NCI-H748 treated with DMSO at 0.1 percent for 48 hours (cell line): ENCODE results near the gene AHRR.
A peak's percentile ranks its signal among the peaks of the same experiment; 100 is the strongest.
"Not testable (repeated sequence)": the region's sequence is repeated elsewhere in the genome, so short reads cannot be mapped to it uniquely, and the experiment has no call there.

Source experiments
- DNase-seq: peaks from one replicate; lab custom pipeline; 2025; lab: John Stamatoyannopoulos, UW

AHRR gene

DNA sequence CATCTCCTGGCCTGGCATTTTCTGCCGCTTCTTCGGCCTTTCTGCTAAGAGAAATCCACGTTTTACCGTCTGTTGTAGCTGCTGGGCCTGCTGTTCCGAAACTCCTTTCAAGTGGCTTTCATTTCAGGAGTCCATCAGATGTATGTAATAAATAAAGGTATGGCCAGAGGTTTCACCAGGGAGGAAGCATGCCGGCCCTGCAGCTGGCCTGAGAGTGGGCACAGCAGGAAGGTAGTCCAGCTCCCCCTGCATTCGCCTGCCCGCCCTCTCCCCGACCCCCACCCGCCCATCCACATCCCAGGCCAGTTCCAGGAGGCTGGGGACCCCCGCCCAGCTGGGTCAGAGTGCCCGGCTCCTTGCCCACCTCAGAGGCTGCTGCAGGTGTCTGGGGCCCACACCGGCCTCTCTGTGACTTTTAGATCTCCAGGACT lies 75.0 kb downstream of the AHRR start:
- DNase-seq, result no peak

DNA sequence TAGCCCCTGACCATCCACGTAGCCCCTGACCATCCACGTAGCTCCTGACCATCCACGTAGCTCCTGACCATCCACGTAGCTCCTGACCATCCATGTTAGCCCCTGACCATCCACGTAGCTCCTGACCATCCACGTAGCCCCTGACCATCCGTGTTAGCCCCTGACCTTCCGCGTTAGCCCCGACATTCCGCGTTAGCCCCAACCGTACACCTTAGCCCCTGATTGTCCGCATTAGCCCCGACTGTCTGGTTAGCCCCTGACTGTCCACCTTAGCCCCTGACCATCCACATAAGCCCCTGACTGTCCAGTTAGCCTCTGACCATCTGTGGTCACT lies 76.6 kb downstream of the AHRR start:
- DNase-seq, result not testable (repeated sequence)

DNA sequence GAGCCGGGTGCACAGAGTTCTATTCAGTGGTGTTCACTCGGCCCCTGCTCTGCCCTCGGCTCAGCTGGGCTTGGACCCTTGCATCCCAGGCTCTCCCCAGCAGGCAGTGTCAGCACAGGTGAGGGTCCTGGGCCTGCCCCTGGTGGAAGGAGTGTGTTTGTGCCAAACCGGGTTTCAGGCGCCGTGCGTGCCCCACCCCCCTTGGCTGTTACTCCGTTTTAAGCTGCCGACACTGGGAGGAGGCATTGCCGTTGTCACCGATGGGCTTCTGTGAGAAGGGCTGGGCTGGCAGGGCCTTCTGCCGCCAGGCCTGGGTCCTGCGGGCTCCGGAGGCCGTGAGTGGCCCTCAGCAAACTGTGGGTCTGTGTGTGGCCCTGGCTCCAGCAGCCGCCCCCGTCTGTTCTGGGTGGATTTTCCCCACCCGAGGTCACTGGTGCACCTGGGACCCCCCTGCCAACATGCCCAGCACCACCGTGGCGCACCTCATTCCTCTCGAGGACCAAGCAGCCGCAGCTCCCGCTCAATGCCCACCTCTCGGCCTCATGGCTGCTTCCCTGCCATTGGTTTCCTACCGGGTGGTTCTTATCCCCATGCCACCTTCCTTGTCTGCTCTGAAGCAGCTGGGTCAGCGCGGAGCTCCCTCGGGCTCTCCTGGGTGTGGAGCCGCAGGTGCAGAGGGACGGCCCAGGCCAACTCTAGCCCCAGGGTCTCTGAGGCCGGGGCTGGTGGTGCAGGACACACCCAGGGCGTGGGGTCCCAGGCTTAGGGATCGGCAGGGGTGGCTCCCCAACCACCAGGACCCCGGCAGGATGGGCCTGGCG lies 77.2 kb downstream of the AHRR start:
- no peak for DNase-seq

DNA sequence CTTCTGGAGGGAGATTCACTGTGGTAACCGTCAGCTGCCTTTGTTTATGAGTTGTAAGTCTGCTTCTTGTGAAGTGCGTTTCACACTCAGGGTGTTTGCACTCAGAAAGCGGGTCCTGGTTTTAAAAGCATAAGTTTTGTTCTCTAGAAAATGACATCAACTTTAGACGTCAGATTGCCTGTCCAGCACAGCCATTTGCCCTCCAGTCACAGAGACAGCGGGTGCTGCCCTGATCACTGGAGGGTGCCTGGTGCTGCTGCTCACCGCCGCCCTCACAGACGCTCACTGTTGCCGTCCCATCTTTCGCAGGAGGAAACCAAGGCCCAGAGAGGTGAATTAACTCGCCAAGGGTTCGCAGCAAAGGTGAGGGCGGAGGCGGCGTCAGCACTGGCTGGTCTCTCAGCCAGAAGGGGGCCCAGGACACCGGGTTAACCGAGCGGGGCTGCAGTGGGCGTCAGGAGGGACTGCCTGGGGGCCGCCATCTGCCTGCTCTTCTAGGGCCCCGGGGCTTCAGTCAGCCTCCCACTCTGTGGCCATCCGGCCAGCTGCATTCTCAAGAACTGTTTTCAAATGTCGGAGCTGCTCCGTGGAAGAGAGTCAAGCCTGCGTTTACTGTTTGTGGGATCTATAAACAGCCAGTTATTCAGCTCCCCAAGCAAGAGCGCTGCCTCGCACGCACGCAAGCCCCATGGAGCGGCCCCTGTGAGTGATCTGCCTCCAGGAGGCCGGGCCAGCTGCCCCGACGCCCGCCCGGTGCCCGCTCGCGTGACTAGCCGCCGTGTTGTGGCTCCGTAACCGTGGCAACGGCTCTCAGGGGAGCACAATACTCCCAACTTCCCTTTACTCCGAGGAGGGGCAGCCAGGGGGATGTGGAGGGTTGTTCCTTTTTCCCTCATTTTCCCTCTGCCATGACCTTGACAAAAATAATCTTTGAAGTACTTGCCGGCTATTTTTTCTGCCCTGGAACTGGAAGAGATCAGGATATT lies 78.1 kb downstream of the AHRR start:
- peak; percentile 99 for DNase-seq

DNA sequence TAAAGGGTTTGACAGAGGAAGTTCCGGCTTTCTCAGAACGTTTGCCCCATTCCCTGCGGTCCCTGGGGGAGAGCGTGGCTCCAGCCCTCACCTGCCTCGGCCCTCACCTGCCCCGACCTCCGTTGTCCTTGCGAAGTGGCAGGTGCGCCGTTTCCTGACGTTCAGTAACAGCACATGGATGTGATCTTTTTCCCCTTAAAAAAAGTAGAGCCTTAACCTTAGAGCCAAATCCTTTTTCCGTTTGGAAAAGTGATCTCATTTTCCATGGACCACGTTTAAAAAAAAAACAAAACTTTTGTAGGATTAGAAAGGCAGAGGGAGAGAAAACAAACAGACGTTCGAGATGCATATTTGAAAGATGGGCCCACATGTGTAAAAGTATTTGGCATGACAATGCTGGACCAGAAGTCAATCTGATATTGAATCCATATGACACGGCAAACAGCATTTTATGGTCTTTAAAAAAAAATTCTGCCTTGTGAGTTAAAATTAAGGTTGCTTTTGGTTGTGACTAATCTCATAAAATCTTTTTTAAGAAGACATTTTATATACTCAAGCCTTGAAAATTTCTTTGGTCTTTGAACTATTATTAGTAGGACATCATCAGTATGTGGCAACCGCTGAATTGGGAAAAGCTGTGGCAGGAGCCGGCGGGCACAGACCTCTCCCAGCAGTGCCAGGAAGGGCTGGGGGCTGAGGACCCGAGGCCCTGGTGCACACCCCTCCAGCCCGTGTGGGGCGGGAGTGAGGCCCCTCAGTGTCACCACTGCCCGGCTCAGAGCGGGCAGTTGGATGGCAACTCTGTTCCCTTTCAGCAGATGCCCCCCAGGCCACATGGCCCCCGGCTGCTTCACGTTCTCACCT lies 79.0 kb downstream of the AHRR start:
- DNase-seq, result no peak

DNA sequence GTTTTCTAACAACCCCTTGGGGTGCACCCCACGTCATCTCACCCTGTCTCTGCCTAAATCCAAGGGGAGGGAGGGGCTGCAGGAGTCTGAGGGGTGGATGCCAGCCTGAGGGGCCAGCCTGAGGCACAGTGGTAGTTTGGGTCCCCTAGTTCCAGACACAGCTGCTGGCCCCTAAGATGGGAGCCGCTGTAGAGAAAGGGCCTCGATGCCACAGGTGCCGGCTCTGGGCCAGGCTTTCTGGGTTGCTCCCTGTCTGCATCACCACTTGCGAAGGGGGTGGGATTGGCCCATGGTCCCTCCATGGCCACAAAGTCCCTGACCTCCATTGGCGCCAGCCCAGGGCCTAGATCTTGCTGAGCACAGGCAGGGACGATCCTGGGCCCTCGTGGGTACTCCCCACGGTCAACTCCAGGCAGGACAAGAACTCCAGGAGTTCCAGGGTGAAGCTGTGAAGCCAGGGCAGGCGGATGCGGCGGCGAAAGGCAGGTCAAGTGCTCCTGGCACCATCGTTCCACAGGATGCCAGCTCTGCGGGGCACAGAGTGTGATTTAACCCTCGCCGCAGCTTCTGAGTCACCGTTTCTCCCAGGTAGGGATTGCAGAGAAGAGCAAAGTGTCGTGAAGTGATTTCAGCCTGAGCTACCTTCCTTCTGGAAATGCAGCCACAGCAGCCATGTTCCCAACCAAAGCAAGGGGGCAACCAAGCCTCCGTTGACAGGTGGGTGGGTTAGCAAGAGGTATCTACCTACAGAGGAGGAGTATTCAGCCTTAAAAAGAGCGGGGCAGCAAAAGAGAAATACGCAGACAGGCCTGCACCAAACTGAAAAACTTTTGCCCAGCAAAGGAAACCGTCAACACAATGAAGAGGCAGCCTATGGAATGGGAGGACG lies 79.9 kb downstream of the AHRR start:
- no peak for DNase-seq

DNA sequence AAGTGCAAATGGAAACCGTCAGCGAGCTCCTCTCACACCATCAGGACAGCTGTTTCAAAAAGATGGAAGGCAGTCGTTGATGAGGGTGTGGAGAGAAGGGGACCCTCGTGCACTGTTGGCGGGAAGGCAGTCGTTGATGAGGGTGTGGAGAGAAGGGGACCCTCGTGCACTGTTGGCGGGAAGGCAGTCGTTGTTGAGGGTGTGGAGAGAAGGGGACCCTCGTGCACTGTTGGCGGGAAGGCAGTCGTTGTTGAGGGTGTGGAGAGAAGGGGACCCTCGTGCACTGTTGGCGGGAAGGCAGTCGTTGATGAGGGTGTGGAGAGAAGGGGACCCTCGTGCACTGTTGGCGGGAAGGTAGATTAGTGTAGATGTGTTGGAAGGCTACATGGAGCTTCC lies 80.7 kb downstream of the AHRR start:
- not testable (repeated sequence) for DNase-seq

DNA sequence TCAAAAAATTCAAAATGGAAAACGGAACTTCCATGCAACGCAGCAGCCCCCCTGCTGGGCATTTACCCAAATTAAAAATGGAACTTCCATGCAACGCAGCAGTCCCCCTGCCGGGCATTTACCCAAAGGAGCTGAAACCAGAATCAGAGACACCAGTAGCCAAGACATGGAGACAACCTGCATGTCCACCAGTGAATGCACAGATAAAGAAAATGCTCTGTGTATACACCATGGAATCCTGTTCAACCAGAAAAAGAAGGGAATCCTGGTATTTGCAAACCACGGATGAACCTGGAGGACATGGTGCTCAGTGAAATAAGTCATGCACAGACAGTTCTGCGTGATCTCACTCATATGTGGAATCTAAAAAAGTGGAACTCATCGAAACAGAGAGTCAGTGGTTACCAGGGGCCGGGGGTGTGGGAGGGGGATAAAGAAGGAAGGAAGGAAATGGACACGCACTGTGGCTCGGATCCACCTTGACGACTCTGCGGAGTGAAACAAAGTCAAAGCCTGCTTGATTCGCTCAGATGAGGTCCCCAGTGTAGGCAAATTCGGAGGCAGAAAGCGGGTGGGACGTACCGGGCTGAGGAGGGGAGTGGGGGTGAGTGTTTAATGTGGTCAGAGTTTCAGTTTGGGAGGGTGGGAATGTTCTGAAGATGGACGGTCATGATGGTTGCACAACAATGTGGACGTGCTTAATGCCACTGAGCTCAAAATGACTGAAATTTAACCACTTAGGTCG lies 81.3 kb downstream of the AHRR start:
- no peak for DNase-seq

DNA sequence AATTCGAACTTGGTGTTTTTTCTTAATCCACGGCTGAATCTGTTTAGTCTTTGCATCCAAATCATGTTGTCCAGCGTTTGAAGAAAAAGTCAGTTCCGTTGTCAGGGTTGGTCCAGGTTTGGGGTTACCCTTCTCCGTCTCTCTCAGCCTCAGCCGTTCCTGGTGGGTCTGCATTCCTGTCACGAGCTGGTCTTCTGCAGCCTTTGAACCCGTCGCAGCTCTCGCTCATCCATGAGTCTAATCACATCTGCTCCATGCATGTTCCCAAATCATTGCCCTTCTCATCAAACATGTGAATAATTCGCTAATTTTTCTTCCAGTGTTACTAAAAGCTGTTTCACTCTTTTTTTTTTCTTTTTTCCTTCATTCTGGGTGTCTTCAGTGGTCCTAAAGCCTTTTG lies 82.5 kb downstream of the AHRR start:
- DNase-seq, result no peak

DNA sequence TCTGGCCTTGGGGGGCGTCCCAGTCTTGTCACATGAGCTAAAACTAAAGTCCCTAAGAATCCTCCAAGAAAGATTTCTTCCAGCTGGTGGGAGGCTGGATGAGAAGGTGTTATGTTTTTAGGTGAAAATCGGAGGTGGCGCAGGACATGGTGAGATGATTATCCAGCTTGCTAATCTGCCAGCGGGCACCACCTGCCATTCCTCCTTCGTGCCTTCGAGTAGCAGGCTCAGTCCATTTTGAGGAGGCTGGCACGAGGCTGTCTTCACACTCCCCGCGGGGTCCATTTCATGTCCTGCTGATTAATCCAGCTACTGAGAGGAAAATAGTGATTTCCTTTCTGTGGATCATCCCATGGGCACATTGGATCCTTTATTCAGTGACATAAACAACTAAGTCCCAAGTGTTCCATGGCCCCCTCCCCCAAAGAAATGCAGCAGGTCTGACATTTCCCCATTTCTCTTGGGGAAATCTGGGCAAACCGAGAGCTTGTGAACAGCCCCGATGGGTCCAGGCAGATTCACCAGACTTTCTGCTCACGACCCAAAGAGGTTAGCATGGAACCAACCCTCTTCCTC lies 83.2 kb downstream of the AHRR start:
- no peak for DNase-seq

DNA sequence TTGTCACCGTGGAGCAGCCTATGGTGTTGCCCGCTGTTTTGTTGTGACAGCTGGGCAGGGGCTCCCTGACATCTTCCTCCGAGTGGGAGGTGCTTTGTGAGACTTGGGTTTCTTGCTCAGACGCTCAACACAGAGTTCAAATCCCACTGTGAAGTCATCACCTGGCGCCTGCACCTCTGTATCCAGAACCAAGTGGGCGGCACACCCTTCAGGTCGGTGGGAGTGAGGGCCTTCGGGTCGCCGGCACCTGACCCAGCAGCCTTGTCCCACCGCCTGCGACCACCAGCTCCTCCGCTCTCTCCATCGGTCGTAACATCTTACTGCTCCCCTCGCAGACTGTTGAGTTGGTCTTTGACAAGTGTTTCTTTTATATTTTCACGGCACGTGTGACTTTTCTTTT lies 83.9 kb downstream of the AHRR start:
- DNase-seq, result no peak

DNA sequence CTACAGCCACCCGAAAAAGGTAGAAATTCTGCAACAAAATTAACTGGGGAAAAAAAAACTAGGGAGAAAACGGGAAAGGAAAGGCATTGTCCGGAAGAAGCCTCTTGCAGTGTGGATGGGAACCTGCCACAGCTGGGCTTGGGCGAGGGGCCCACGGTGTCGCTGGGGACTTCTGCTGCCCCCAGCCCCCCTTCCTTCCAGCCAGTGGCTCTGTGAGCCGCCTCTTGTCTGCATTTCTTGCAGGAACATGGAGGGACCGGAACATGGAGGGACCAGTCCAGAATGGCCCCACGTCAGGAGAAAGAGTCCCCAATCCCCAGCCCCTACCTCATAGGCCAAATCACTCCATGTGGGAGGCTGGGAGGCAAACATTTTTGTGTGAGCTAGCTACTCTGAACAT lies 84.5 kb downstream of the AHRR start:
- no peak for DNase-seq

DNA sequence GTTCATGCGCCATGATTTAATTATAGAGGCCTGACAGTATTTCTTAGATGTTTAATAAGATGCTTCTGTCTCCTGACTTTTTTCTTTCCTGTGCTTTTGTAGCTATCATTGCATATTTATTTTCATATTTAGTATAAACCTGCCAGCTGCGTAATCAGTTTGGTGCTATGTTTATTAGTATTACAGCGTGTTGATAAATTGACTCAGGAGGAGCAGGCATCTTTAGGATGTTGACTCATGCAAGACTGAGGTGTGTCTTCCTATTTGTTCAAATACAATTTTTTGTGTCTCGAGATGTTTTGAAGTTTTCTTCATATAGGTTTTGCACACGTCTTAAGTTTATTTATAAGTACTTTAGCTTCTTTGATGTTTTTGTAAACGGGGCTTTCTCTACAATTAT lies 85.5 kb downstream of the AHRR start:
- DNase-seq, result no peak

DNA sequence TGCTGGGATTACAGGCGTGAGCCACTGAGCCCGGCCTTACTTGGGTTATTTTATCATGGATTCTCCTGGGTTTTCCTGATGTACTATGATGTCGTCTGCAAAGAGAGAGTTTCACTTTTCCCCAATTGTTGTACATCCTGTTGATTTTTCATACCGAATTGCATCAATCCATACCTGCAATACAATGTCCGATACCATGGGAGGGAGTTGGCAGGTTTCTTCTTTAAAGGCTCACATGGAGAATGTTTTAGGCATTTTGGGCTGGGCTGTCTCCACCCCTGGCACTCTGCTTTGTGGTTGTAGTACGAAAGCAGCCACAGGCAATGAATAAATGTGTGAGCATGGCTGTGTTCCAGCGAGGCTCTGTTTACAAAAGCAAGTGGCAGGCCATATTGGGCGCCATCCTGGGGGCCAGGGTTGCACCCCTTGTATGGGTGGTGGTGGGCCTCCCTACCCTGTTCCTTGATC lies 86.3 kb downstream of the AHRR start:
- DNase-seq, result no peak

DNA sequence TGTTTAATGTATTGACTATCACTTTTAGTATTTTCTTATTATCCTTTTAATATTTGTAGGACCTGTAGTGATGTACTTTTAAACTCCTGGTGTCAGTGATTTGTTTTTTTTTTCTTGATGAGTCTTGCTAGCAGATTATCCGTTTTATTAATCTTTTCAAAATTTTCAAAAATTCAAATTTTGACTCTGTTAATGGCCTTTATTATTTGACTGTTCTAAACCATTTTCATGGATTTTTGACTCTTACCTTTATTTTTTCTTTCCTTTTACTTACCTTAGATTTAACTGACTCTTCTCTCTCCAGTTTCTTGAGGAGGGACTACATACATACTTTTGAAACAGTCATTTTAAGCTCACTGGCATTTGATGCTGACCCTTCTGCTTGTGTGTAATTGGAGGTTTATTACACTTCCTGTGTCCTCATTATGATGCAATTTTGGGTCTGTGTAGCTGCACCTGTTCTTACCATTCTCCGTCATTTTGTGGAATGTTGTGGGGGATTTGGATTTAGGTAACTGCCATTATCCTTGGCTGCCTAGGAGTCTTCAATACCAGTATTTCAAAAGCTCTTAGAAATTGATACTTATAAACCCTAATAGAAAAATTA lies 89.5 kb downstream of the AHRR start:
- DNase-seq, result peak; percentile 79

DNA sequence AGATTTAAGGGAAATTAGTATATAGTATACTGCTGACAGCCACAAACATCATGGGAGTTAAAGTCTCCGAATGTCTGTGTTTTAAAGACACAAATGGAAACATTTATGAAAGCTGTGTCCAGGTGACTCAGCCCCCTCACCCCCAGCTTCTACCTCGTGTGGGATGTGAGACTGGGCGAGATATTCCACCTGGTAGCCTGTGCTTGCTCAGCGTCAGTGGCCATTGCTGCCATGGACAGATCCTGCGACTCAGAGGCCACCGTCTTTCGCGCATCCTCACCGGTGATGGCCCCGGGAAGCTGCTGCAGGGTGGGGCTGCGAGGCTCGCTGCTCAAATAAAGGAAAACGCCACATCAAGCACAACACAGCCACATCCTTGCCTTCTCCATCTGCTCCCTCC lies 90.2 kb downstream of the AHRR start:
- DNase-seq, result peak; percentile 94

DNA sequence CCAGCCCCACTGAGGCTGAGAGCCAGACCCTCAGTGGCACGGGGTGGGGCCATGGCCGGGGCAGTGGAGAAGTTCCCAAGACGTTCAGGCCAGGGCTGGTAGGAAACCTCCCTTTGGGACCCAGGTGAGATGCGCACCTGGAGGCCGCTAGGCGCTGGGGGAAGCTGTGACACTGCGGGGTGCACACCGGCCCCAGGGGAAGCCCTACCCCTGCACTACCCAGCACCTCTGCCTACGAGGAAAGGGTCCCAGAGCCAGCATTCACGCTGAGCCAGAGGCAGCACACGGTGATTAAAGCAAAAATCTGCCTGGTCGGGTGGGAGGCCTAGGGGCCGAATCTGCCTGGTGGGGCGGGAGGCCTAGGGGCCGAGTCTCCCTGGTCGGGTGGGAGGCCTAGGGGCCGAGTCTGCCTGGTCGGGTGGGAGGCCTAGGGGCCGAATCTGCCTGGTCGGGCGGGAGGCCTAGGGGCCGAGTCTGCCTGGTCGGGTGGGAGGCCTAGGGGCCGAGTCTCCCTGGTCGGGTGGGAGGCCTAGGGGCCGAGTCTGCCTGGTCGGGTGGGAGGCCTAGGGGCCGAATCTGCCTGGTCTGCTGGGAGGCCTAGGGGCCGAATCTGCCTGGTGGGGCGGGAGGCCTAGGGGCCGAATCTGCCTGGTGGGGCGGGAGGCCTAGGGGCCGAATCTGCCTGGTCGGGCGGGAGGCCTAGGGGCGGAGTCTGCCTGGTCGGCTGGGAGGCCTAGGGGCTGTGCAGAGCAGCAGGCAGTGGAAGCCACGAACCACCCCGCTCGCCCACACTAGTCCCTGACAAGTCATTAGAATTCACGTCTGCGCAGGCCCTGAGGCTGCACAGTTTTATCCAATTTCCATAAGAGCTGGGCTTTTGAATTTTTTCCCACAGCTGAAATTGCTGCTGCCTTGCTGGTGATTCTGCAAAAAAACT lies 93.7 kb downstream of the AHRR start:
- not testable (repeated sequence) for DNase-seq

DNA sequence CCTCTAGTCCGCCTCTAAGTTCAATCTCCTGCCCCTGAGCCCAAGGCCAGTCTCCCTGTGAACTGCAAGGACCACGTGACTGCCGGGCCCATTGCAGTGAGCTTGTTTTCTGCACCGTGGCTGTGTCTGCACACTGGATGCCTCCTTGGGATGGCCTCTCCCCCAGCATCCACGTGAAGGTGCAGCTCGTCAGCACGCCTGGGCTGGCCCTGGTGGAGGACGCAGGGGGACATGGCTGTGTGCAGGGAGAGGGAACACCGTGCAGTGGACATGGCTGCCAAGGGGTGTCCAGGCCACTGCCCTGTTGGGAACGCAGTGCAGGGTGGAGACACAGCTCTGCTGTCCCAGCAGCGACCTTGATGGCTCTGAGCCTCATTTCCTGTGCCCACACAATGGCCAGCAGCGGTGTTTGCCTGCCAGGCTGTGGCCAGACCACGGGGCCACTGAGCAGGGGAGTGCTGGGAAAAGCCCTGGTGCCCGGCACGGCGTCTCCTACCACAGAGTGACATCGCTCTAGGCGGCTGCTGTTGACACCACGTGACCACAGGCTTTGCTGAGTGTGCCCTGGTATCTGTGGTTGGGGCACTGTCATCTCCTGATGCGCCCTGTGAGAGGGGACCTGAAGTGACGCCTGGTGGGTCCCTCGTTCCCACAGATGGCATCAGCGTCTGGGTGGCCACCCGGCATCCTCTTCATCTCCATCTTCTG lies 94.6 kb downstream of the AHRR start:
- no peak for DNase-seq
